GM19351 (cell line): Measurements from ENCODE around the gene CLECL1.
"Not testable (repeated sequence)": the region's sequence is repeated elsewhere in the genome, so short reads cannot be mapped to it uniquely, and the experiment has no call there.

Source experiments
- ATAC-seq: cut with Tn5 transposase; IDR thresholded peaks from one replicate; pipeline ENCODE4 v1.9.1; 2021; ENCODE audit warnings: mild to moderate bottlenecking, moderate library complexity; ENCODE audit not compliant: unreplicated experiment

Gene CLECL1

GRCh38 chr12:9699269-9699897, 33.5 kb downstream of the CLECL1 start:
- ATAC-seq = no peak

GRCh38 chr12:9698681-9699080, 34.2 kb downstream of the CLECL1 start:
- ATAC-seq = no peak

- no peak for ATAC-seq
Measured at GRCh38 chr12:9697619-9698018, 35.3 kb downstream of the CLECL1 start.

GRCh38 chr12:9695661-9696060, 37.2 kb downstream of the CLECL1 start:
- ATAC-seq = not testable (repeated sequence)

- not testable (repeated sequence) for ATAC-seq
Measured at GRCh38 chr12:9695150-9695549, 37.7 kb downstream of the CLECL1 start.

GRCh38 chr12:9694241-9694640, 38.7 kb downstream of the CLECL1 start:
- ATAC-seq = no peak

GRCh38 chr12:9692909-9693308, 40.0 kb downstream of the CLECL1 start:
- no peak for ATAC-seq

- ATAC-seq = no peak
Measured at GRCh38 chr12:9687228-9687627, 45.7 kb downstream of the CLECL1 start.

GRCh38 chr12:9685915-9686314, 47.0 kb downstream of the CLECL1 start:
- ATAC-seq = no peak

- ATAC-seq = not testable (repeated sequence)
Measured at GRCh38 chr12:9685366-9685765, 47.5 kb downstream of the CLECL1 start.

GRCh38 chr12:9682949-9683348, 49.9 kb downstream of the CLECL1 start:
- ATAC-seq = not testable (repeated sequence)

- not testable (repeated sequence) for ATAC-seq
Measured at GRCh38 chr12:9682508-9682907, 50.4 kb downstream of the CLECL1 start.

- peak; percentile 31 for ATAC-seq
Measured at GRCh38 chr12:9674226-9674590, 58.7 kb downstream of the CLECL1 start.

- ATAC-seq = peak; percentile 34
Measured at GRCh38 chr12:9673404-9674225, 59.3 kb downstream of the CLECL1 start.
